Activated CD8-positive, alpha-beta T cell treated with anti-CD3 and anti-CD28 coated beads for 36 hours (primary cell): ENCODE measurements around the gene WFDC8. TPM values are rescaled to one million over a fixed set of nuclear protein-coding genes. Genes with fewer than 3 reads are reported as not detected.
"Not testable (repeated sequence)": the region's sequence is repeated elsewhere in the genome, so short reads cannot be mapped to it uniquely, and the experiment has no call there.

Experiments used
- ATAC-seq: fragments of 200-7000 bp; cut with Tn5 transposase; one replicate; pipeline ENCODE4 v1.10.0; 2021; ENCODE audit warnings: mild to moderate bottlenecking, moderate library complexity
- CTCF ChIA-PET: fragments of 350-600 bp; sonication (Branson Sonifier 250); formaldehyde crosslinking; loops from one replicate; lab custom pipeline; 2021; ENCODE audit warnings: antibody characterized with exemption; lab: Charles Lee
- POLR2A ChIA-PET: fragments of 350-600 bp; sonication (Branson Sonifier 250); formaldehyde crosslinking; loops from one replicate; lab custom pipeline; 2021; ENCODE audit warnings: antibody characterized with exemption; lab: Charles Lee
- DNase-seq: peaks from one replicate; pipeline ENCODE4 v3.0.0-alpha.2; 2020
- H3K27ac Mint-ChIP-seq: one replicate; pipeline ENCODE4 v1.8.0; 2021; ENCODE audit warnings: mild to moderate bottlenecking, mixed read lengths
- H3K27me3 Mint-ChIP-seq: one replicate; pipeline ENCODE4 v1.8.0; 2021; ENCODE audit warnings: mixed read lengths
- H3K36me3 Mint-ChIP-seq: one replicate; pipeline ENCODE4 v1.8.0; 2021; ENCODE audit warnings: low read depth, mixed read lengths
- H3K4me1 Mint-ChIP-seq: one replicate; pipeline ENCODE4 v1.8.0; 2021; ENCODE audit warnings: low read depth, mixed read lengths
- H3K4me3 Mint-ChIP-seq: one replicate; pipeline ENCODE4 v1.8.0; 2021; ENCODE audit warnings: mild to moderate bottlenecking, moderate library complexity, mixed read lengths
- H3K9me3 Mint-ChIP-seq: one replicate; pipeline ENCODE4 v1.8.0; 2021; ENCODE audit warnings: mixed read lengths
- CTCF ChIP-seq: fragments of 200-600 bp; IDR thresholded peaks from one replicate; pipeline ENCODE4 v1.8.0; 2022; ENCODE audit warnings: antibody characterized with exemption, mild to moderate bottlenecking
- intact Hi-C: fragments of 100-400 bp; cut with micrococcal nuclease; formaldehyde crosslinking; loops from one replicate; pipeline ENCODE4 v1.10.0; 2022
- total RNA-seq, 2 experiments: library from RNA; stranded (reverse); gene quantifications; one replicate each; pipeline ENCODE4 v1.2.3, GENCODE V29; 2021

WFDC8 gene
- total RNA-seq, 2 experiments from 2014 or later: not detected

GRCh38 chr20:45589725-45590124 is 10.6 kb upstream of the WFDC8 start:
- no peak for ATAC-seq
- H3K4me3 Mint-ChIP-seq: no peak overlapping the region
- no peak for TF ChIP-seq CTCF
- H3K9me3 Mint-ChIP-seq: no peaks in the 10 kb centered on the region
- intact Hi-C loops: loop anchor here (5.0 kb wide), 1 partner anchor 183 kb away; no protein-coding TSS in a partner anchor
- no peak for DNase-seq
- CTCF ChIA-PET: interaction anchor here (1.9 kb wide), 1 partner anchor 181 kb away, joined by 16 read pairs; no protein-coding TSS in a partner anchor
- peaks cover 2% of the 10 kb centered on the region for H3K4me1 Mint-ChIP-seq
- H3K27me3 Mint-ChIP-seq: peaks cover 17% of the 10 kb centered on the region
- H3K36me3 Mint-ChIP-seq: no peaks in the 10 kb centered on the region
- POLR2A ChIA-PET: no interaction called here
- H3K27ac Mint-ChIP-seq: no peak overlapping the region

- no peak for DNase-seq
- no peak for ATAC-seq
- Mint-ChIP-seq H3K4me1 (peaks cover 2% of the 10 kb centered on the region), H3K36me3 (no peaks in the 10 kb centered on the region), H3K4me3 (no peak overlapping the region), H3K27me3 (peaks cover 10% of the 10 kb centered on the region), H3K9me3 (no peaks in the 10 kb centered on the region), H3K27ac (no peak overlapping the region)
- TF ChIP-seq CTCF: no peak
- POLR2A ChIA-PET: no interaction called here
- CTCF ChIA-PET: interaction anchor here (1.9 kb wide), 1 partner anchor 182 kb away, joined by 16 read pairs; no protein-coding TSS in a partner anchor
- intact Hi-C loops: no loop called here
Measured at GRCh38 chr20:45588800-45589199, 9.7 kb upstream of the WFDC8 start.

GRCh38 chr20:45585986-45586385 is 6.9 kb upstream of the WFDC8 start:
- POLR2A ChIA-PET, H3K27ac Mint-ChIP-seq, ATAC-seq, H3K36me3 Mint-ChIP-seq, H3K4me1 Mint-ChIP-seq, DNase-seq, H3K9me3 Mint-ChIP-seq, intact Hi-C loops, H3K4me3 Mint-ChIP-seq: not testable (repeated sequence)
- H3K27me3 Mint-ChIP-seq: peaks cover 14% of the 10 kb centered on the region
- CTCF ChIA-PET: interaction anchor here (1.1 kb wide), 1 partner anchor 185 kb away, joined by 3 read pairs; no protein-coding TSS in a partner anchor

GRCh38 chr20:45584294-45584693 is 5.2 kb upstream of the WFDC8 start:
- peaks cover 17% of the 10 kb centered on the region for H3K27me3 Mint-ChIP-seq
- POLR2A ChIA-PET, H3K4me3 Mint-ChIP-seq, H3K27ac Mint-ChIP-seq, H3K9me3 Mint-ChIP-seq, H3K4me1 Mint-ChIP-seq, H3K36me3 Mint-ChIP-seq, DNase-seq, intact Hi-C loops, ATAC-seq: not testable (repeated sequence)
- CTCF ChIA-PET: interaction anchor here (0.9 to 1.4 kb wide), 2 partner anchors 187 to 196 kb away, joined by 3 to 13 read pairs; no protein-coding TSS in a partner anchor

- intact Hi-C loops: no loop called here
- H3K36me3 Mint-ChIP-seq: no peaks in the 10 kb centered on the region
- CTCF ChIA-PET: interaction anchor here (0.9 to 1.4 kb wide), 2 partner anchors 188 to 197 kb away, joined by 3 to 13 read pairs; no protein-coding TSS in a partner anchor
- POLR2A ChIA-PET: no interaction called here
- peaks cover 13% of the 10 kb centered on the region for H3K27me3 Mint-ChIP-seq
- H3K9me3 Mint-ChIP-seq: no peaks in the 10 kb centered on the region
- no peaks in the 10 kb centered on the region for H3K4me1 Mint-ChIP-seq
- H3K27ac Mint-ChIP-seq: no peak overlapping the region
- no peak overlapping the region for H3K4me3 Mint-ChIP-seq
- ATAC-seq (no peak), DNase-seq (no peak)
- no peak for TF ChIP-seq CTCF
Measured at GRCh38 chr20:45583502-45583901, 4.4 kb upstream of the WFDC8 start.

GRCh38 chr20:45581702-45582101 is 2.6 kb upstream of the WFDC8 start:
- DNase-seq (no peak), ATAC-seq (no peak)
- Mint-ChIP-seq H3K27ac (no peak overlapping the region), H3K36me3 (no peaks in the 10 kb centered on the region), H3K4me3 (no peak overlapping the region), H3K4me1 (no peaks in the 10 kb centered on the region), H3K27me3 (peaks cover 13% of the 10 kb centered on the region), H3K9me3 (no peaks in the 10 kb centered on the region)
- ChIA-PET POLR2A (no interaction called here), CTCF (no interaction called here)
- intact Hi-C loops: no loop called here
- no peak for TF ChIP-seq CTCF
